Chondrocyte (in vitro differentiated cells): ENCODE data around the gene CPED1. TPM values are rescaled to one million over a fixed set of nuclear protein-coding genes. Genes with fewer than 3 reads are reported as not detected.

Experiments
- DNase-seq: peaks from one replicate; pipeline ENCODE4 v3.0.0; 2021; ENCODE audit warnings: mixed read lengths, low spot score
- H3K27ac Mint-ChIP-seq: one replicate; pipeline ENCODE4 v1.8.0; 2021; ENCODE audit warnings: mild to moderate bottlenecking, moderate library complexity, mixed read lengths; ENCODE audit not compliant: unreplicated experiment
- H3K27me3 Mint-ChIP-seq: 2 replicates; pipeline ENCODE4 v1.8.0; 2021; ENCODE audit warnings: low read depth, mixed read lengths
- H3K36me3 Mint-ChIP-seq: 2 replicates; pipeline ENCODE4 v1.8.0; 2021; ENCODE audit warnings: low read depth, mixed read lengths
- H3K4me1 Mint-ChIP-seq: 2 replicates; pipeline ENCODE4 v1.8.0; 2021; ENCODE audit warnings: low read depth, mild to moderate bottlenecking, mixed read lengths
- H3K4me3 Mint-ChIP-seq: one replicate; pipeline ENCODE4 v1.8.0; 2021; ENCODE audit warnings: mild to moderate bottlenecking, moderate library complexity, mixed read lengths; ENCODE audit not compliant: unreplicated experiment
- H3K9me3 Mint-ChIP-seq: 2 replicates; pipeline ENCODE4 v1.8.0; 2021; ENCODE audit warnings: low read depth, mixed read lengths
- CTCF ChIP-seq: fragments of 200-600 bp; sonication (generic); IDR thresholded peaks from 2 replicates; pipeline ENCODE4 v1.5.0; 2021; ENCODE audit warnings: antibody characterized with exemption, mild to moderate bottlenecking, moderate library complexity
- total RNA-seq: library from RNA; stranded (reverse); gene quantifications from 3 replicates; pipeline ENCODE4 v1.2.1, GENCODE V29; 2021

CPED1 gene
- total RNA-seq, 1 donor from 2014 or later: 2.8 TPM

- no peak overlapping the region for H3K27ac Mint-ChIP-seq
- no peak overlapping the region for H3K4me3 Mint-ChIP-seq
- peaks cover 29% of the 10 kb centered on the region for H3K27me3 Mint-ChIP-seq
- H3K9me3 Mint-ChIP-seq: no peaks in the 10 kb centered on the region
- no peak for TF ChIP-seq CTCF
- no peaks in the 10 kb centered on the region for H3K36me3 Mint-ChIP-seq
- peaks cover 22% of the 10 kb centered on the region for H3K4me1 Mint-ChIP-seq
- no peak for DNase-seq
Observed at GRCh38 chr7:121327671-121328070, 339.2 kb downstream of the CPED1 start.

GRCh38 chr7:121328508-121329190 is 340.1 kb downstream of the CPED1 start, which contains the start of gene WNT16:
WNT16 (plus strand) TSS chr7:121329000; CDS start chr7:121329293, 293 bp downstream.
- DNase-seq: peak; percentile 86
- Mint-ChIP-seq H3K36me3 (no peaks in the 10 kb centered on the region), H3K9me3 (no peaks in the 10 kb centered on the region), H3K27ac (no peak within 1 kb of the TSS), H3K27me3 (peaks cover 29% of the 10 kb centered on the region), H3K4me3 (peak within 1 kb of the TSS; percentile 76), H3K4me1 (peaks cover 22% of the 10 kb centered on the region)
- no peak for TF ChIP-seq CTCF

- Mint-ChIP-seq H3K36me3 (no peaks in the 10 kb centered on the region), H3K27me3 (peaks cover 29% of the 10 kb centered on the region), H3K4me3 (peak overlapping the region; percentile 76), H3K4me1 (peaks cover 22% of the 10 kb centered on the region), H3K9me3 (no peaks in the 10 kb centered on the region), H3K27ac (no peak overlapping the region)
- peak; percentile 90 for DNase-seq
- peak; percentile 61 for TF ChIP-seq CTCF
Observed at GRCh38 chr7:121329191-121330052, 340.9 kb downstream of the CPED1 start.

- Mint-ChIP-seq H3K9me3 (no peaks in the 10 kb centered on the region), H3K27ac (no peak overlapping the region), H3K4me3 (peak overlapping the region; percentile 76), H3K4me1 (peaks cover 23% of the 10 kb centered on the region), H3K27me3 (peaks cover 29% of the 10 kb centered on the region), H3K36me3 (no peaks in the 10 kb centered on the region)
- DNase-seq: no peak
- no peak for TF ChIP-seq CTCF
Observed at GRCh38 chr7:121330053-121330833, 341.7 kb downstream of the CPED1 start.

- H3K27me3 Mint-ChIP-seq: peaks cover 29% of the 10 kb centered on the region
- peaks cover 26% of the 10 kb centered on the region for H3K4me1 Mint-ChIP-seq
- H3K36me3 Mint-ChIP-seq: no peaks in the 10 kb centered on the region
- no peak for TF ChIP-seq CTCF
- H3K27ac Mint-ChIP-seq: no peak overlapping the region
- no peak overlapping the region for H3K4me3 Mint-ChIP-seq
- DNase-seq: no peak
- no peaks in the 10 kb centered on the region for H3K9me3 Mint-ChIP-seq
Observed at GRCh38 chr7:121331048-121331447, 342.5 kb downstream of the CPED1 start.
